Suppressor macrophage treated with lipopolysaccharide for 4 hours (primary cell): Measurements from ENCODE around the gene HSP90AB1.

Experiments used
- DNase-seq: peaks from one replicate; pipeline ENCODE4 v3.0.0-alpha.2; 2020

Gene HSP90AB1

DNA sequence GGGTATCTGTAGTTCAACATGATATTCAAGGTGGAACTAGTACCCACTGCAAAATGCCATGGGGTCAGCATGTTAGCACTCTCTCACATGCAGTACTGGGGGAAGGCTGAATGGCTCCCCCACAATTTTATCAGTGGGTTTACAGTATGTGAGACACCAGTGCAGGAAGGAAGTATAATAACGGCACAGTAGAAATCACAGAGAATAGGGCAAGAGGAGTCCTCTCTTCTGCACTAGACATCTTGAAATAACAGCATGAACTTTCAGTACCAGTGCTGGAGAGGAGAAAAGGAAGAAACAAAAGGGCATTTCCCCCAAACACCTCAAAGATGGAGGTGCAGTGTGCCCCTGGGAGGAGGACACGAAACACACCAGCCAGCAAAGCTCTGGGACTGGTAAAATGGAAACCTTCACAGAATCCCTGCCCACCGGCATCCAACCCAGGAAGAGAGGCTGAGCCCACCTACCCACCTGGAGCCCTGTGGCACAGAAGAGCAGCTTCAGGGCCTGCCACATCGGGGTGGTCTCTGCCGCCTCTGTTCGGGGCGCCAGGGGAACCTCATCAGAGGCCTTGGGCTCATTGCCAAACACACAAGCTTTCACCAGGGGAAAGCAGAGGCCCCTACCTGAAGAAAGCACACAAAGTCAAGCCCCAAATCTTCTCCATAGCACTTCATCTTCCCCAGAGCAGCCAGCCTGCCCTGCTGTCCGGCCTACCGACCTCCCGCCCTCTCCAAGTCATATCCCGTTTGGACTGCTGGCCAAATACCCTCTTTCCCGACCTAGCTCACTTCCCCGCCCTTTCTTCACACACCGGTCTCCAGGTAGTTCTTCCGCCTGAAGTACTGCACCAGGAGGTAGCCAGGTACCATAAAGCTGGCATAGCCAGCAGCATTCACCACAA, 9.2 kb downstream of the HSP90AB1 start:
- no peak for DNase-seq

DNA sequence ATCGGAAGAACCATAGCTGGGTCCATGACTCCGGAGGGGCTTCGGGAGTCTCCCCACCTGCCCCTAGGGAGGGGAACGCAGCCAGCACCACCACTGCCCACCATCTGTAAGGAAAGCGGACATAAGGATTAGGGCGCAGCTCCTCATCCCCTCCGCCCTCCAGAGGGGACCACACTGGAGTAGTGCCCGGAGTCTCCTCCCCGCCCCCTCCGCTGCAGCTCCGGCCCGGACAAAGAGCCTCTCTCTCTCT, 9.8 kb downstream of the HSP90AB1 start:
- DNase-seq, result no peak

DNA sequence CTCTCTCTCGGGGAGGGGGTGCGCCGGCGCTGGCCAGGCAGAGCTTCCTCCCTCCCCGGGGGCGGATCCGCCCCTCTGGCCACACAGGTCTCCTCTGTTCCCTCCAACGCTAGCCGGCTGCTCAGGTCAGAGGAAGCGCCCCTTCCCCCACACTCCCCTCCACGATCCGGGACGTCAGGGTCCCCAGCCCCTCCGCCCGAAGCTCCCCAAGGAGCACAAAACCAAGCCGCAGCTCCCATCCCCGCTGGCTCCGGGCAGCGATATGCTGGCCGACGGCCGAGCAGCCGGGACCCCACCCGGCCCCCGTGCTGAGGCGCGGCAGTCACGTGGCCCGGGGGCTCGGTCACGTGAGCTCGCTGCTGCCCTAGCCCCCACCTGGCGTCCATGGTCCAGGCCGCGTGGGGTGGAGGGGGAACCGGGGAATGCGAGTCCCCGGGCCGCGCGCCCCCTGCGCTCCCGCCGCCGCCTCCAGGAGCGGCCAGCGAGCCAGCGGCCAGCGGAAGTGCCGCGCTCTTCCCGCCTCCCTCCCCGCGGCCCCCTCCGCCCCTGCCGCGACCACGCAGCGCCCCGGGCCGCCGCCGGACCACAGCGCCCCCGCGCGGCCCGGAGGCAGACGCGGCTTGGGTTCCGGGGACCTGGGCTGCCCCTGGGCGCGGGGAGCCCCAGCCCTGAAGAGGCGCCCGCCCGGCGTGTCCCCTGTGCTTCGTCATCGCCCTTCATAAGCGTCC, 10.3 kb downstream of the HSP90AB1 start, which contains the start of gene SLC35B2:
TSS of gene SLC35B2 (minus strand) at position 504 of the 728 bp plus-strand sequence. CDS start at position 386, 118 bp downstream.
- peak; percentile 28 for DNase-seq

DNA sequence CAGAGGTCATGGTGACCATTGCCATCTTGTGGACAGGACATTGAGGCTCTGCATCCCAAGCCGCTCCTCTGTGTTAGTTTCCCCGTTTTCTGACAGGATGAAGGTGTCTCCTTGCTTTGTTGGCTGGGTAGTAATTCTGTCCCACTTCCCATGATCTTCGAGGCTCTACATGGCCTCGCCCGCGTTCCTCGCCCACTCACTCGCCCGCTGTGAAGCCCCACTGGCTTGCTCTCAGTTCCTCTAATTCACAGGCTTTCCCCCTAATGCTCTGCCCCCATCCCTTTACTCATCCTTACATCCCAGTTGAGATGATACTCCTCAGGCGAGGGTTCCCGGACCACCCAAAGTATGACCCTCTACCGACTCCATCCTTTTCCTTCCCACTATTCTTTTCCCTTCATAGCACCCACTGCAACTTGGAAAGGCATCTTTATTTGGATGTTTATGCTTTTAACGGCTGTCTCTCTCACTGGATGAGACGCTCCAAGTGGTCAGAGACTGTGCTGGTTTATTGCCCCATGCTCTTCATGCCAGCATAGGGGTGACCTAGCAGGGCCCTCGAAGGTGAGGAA, 10.9 kb downstream of the HSP90AB1 start:
- DNase-seq, result peak; percentile 71

DNA sequence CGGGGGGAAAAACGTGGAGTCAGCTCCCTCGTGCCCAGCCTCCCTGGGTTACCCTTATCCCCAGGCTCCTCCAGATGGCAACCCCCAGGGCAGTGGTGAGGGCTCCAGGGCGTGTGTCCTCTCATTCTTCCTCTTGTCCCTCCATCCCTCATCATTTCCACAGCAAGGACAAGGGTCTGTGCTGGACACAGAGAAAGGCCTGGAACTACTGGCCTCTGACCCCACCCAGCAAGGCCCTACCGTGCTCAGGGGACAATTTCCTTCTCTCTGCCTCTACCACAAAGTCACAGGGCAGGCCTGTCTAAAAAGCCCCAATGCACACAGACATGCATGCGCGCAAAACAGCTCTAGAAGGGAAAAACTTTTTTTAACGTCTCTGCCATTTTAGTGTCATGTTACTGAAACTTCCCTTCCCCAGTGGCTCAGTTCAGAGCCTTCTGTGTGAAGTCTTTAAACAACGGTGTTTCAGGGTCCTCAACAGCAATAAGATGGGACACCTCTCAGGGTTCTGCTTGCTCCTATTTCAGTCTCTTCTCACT, 11.5 kb downstream of the HSP90AB1 start:
- no peak for DNase-seq

DNA sequence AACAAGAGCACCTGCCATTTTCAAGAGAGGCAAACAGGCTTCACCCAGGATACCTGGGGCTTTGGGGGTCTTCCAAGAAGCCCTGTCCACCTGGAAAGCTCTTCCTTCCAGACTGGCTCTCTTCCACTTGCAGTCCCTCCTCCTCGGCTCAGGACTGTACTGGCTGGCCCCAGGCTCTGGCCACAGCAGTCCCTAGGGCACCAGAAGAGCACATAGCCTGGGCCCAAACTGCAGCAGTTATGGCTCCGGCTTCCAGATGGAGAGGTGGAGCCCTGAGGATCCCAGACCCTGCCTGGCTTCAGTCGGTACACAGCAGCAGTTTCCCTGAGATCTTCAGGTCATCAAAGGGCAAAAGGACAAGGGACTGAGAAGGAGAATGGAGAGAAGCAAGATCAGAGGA, 12.0 kb downstream of the HSP90AB1 start:
- DNase-seq, result no peak

DNA sequence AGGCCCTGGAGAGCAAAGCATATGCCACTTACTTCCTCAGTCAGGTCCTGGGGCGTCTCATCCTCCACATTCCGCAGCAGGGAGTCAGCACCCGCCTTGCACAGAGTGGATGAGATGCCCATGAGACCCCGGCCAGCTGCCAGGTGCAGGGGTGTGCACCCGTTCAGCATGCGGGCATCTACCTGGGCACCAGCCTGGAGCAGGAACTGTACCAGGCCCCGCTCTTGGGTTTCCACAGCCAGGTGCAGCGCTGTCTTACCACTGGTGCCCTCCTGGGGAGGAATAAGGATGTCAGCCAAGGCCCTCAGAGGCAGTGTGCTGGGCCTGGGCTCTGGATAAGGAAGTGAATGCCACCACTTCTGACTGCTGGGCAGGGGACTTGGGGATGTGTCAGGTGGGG, 13.1 kb downstream of the HSP90AB1 start:
- DNase-seq, result no peak

DNA sequence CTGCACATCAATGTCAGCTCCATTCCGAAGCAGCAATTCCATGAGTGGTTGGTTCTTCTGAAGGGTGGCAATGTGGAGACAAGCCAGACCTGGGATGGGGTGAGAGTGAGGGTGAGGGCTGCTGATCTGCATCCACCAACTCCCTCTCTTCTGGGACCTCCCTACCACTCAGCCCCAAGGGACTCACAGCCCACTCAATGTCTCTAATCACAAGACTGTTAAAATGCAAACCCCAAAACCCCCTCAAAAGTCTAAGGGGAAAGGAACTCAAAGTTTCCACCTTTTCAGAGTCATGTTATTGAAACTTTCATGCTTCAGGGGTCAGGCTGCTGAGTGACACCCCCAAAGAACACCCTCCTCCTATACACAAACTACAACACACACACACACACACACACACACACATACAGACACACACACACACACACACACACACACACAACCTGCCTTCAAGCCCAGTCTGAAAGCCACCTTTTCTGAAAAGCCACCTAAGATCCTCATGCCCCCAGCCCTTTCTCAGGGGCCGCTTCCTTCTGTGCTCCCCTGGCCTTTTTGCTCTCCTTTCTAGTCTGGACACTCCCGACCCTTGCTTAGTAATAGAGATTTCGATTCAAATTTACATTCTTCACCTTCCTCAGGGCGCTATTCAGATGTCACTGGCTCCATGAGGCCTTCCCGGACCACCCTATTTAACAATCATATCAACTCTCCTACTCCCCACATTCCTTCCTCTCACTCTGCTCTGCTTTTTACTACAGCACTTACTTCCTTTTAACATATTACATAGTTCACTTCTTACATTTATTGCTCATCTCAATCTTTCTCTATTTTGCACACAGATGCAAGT, 13.8 kb downstream of the HSP90AB1 start:
- DNase-seq, result no peak

DNA sequence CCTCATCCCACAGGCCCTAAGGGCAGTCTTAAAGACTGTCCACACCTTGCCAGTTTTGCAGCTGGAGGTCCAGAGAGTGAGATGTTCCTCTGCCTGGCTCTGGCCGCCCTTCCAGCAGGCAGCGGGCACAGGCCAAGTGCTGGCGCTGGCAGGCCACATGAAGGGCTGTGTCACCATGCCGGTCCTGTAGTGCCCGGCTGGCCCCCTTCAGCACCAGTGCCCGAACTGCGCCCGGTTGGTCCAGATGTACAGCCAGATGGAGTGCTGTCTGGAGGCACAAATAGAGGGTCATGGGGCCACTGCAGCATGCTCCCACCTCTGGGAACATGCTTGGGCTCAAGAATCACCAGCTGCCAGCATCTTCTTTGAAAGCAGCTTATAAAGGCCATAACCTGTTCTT, 14.7 kb downstream of the HSP90AB1 start:
- DNase-seq, result no peak

DNA sequence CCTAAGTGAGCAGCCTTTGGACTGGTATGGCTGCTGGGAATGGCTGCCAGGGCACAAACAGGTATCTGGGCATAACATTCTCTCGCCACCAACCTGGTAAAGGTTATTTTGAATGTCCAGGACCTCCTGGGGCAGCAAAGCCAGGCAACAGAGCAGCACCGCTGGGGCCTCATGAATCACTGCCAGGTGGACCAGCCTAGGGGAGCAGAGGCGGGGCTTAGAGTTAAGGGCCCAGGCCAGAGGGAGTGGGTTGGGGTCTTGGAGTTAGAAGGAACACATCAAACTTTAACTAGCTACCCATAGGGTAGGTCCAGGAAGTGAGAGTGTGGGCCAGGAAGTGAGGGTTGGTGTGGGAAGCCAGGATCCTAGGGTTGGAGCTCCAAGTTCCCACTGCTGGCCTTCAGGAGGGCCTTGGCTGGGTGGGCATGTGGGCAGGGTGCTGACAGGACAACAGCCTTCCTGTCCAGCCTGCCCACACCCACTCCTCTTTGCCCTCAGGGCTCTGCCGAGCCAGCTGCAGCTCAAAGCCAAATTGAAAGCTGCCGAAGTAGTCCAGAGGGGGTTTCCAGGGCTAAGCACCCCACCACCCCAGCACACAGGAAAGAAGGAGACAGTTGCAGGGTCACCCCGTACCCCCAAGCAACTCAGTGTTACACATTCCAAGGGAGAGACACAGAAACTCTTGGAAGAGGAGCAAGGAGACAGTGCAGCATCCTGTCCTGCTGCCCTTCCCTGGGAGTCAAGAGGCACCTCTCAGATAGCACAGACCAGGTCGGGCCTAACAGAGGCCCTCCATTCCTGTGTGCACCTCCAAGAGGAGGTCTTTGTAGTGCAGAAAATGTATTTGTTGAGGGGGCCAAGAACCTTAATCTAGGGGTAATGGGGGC, 15.8 kb downstream of the HSP90AB1 start:
- DNase-seq, result no peak

DNA sequence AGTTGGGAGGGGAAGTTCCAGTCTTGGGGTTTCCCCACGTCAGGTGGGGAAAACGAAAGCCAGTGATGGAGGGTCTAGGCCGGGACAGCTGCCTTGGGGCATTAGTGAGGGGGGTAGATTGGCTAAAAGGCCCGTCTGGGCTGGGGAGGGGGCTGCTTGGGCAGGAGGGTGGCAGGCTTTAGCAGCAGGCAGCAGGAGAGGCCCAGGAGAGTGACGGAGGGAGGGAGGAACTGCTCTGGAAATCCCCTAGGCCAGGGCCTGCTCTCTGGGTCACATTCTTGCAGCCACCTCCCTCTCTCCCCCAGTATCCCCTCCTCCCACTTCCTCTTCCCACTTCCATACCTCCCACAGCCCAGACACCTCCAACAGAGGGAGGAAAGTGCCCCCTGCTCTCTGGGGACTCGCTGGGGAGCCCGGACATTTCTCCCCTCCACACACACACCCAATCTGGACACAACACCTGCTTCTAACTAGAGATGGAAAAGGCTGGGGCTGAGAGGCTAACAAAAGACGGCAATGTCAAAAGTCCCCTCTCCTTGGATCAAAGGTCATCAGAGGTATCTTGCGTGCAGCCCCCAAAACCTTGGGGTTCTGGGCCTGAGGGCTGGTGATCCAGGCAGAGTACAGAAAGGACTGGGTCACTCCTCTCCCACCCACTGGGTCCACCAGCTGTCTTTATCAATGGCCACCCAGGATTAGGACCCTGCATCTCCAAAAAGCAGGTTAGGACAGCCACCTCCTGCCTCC, 16.6 kb downstream of the HSP90AB1 start:
- DNase-seq, result peak; percentile 74

DNA sequence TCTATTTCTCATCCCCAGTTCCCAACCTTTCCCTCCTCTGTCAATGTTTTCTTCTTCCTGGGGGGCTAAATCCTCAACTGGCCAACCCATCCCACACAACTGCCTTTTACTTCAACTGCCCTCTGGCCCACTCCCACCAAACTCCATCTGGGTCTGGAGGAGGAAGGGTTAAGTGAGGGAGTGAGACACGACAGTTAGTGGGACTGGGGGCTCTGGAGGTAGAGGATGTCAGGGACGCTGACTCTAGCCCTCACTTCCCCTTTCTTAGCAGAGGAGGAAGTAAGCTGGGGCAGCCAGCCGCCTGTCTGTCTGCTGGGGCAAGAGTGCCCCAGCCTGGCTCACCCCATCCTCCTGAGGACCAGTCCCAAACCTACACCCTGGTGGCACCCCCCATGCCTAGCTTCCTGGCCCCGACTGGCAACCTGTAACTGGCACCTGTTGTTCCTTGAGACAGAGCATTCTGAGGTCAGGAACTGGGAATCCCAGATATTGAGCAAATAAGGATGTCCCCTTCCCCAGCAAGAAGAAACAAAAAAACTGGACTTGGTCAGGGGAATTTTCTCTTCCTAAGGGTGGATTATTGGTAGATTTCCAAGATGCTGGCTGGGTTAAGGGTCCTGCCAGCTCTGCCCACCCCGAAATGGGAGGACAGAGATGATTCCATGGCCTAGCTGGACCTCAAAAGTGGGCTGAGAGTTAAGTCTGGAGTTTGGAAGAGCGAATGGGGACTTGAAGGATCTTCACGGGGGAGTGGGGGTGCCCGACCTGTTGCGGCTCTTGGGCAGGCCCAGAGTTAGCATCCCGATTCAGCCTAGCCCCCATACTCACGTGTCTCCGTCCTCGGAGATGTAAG, 17.5 kb downstream of the HSP90AB1 start:
- peak; percentile 86 for DNase-seq

DNA sequence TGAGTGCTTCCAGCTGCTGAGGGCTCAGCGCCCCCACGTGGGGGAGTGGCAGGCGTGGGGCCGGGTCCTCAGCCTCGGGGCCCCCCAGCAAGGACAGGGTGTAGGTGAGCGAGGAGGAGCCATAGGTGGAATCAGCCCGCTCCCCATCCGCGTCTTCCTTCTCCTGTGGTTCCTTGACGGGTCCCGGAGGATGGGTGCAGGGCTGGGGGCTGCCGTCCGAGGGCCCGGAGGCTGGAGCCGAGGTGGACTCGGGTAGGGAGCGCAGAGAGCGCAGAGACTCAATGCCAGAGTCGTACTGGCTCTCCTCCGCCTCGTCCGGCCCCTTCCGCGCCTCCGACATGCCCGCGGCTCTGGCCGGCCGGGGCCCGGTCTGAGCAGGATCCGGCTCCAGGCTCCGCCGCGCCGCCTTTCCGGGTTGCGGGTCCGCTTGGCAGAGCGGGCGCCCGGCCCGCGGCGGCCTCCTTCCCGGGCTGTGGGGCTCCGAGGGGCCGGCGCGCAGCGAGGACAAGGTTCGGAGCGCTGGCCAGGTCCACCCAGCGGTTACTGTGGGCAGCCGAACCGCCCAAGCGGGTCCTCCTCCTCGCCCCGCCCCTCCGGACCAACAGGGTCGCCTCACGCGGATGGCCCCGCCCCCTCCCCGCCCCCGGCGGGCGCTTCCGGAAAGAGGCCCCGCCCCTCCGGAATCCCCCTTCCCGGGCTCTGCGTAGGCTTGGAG, 18.3 kb downstream of the HSP90AB1 start, which contains the start of gene NFKBIE:
TSS of gene NFKBIE (minus strand) at position 545 of the 715 bp plus-strand sequence. CDS start at position 340, 205 bp downstream.
- peak; percentile 99 for DNase-seq

DNA sequence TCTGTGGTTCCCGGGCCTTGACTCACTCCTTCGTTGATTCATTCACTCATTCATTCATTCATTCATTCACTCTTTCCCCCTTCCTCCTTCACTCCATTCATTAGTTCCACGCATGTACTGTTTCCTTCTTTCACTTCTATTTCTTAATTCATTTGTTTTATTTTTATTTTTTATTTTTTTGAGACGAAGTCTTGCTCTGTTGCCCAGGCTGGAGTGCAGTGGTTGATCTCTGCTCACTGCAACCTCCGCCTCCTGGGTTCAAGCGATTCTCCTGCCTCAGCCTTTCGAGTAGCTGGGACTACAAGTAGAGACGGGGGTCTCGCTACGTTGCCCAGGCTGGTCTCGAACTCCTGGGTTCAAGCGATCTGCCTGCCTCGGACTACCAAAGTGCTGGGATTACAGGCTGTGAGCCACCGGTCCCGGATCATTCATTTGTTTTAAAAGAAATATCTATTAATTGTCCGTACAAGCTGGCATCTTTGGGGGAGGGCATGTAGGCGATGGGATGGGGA, 18.9 kb downstream of the HSP90AB1 start:
- no peak for DNase-seq

DNA sequence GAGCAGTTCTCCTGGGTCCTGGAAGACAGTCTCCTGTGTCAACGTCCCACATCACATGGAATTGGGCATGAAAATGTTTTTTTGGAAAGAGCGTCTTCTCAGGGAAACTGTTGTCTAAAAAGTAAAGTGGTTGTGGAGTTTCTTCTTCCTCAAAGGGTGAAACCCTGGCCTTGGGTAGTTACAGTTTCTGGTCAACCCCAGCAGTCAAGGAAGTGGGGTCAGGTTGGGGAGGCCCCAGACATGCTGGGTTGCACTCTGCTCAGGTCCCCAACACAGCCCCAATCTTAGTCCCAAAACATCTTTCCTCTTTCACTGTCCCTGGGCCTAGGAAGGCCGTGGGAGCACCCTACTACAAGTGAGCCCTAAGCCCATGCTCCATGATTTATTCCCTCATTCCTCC, 19.4 kb downstream of the HSP90AB1 start:
- no peak for DNase-seq

DNA sequence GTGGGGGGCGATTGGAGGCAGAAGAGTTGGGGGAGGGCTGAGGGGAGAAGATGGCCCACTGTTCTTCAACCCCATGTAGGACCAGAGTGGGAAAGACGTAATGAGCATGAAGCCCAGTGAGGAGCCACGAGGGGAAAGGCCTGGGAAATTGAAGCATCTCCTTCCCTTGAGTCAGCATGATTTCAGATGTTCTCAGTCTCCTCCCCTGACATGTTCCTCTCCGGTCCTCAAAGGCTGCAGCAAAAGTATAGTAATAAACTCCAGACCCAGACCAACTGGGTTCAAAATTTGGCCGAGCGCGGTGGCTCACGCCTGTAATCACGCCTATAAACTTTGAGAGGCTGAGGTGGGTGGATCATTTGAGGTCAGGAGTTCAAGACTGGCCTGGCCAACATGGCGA, 20.4 kb downstream of the HSP90AB1 start:
- no peak for DNase-seq

DNA sequence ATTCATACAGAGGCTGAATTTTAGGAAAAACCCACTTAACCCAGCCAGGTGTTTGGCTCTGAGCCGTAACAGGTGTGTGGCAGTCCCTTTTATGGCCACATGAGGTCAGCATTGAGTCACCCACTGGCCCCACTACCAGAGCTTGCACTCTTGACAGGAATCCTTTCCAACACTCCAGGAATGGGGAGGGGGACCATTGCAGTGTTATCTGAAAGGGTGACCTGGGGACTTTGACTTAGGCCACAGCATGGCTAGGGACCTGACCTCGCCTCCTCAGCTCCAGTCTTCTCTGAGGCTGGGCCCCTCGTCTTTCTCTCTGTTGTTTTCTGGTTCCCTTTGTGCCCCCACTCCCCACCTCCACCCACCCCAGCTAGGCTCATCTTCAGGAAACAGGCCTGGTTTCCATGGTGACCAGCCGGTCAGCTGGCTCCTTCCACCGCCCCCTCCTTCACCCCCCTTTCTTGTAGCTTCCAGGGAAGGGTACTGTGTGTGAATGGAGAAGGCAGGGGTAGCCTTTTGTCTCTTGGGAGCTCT, 21.3 kb downstream of the HSP90AB1 start:
- peak; percentile 46 for DNase-seq

DNA sequence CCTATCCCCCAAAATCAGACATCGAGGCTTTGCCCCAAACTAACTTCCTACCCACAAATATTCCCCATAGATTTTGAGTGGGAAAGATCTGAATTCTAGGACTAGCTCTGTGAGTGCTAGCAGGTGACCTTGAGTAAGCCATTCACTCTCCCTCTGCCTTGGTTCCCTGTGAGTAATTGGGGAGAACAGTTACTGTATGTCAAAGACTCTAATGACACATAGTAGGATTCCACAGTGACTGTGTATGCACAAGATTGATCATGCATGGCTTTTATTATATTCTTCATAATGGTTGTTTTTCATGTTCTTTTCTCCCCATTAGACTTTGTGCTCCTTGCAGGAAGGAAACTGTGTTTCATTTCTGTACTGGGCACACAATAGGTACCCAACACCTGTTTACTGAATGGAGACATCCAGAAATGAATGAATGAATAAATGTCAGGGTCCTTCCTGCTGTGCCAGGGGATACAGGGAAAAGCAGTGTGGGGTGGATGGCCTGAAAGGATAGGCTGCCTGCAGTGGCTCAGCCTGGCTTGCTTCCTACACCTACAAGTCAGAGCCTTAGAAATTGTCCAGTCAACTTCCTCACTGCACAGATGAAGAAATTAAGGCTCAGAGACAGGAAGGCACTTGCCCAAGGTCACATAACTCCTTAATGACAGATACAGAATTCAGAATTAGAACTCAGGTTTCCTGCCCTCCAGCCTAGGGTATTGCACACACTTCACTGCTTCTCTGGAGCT, 22.4 kb downstream of the HSP90AB1 start:
- peak; percentile 46 for DNase-seq
